Measurements from ENCODE around the gene BCL7C. TPM values are rescaled to one million over a fixed set of nuclear protein-coding genes. Genes with fewer than 3 reads are reported as not detected.

The BCL7C gene
- total RNA-seq, 4 donors from 2014 or later: 43.1 to 79.1 (median 63.0) TPM

DNA sequence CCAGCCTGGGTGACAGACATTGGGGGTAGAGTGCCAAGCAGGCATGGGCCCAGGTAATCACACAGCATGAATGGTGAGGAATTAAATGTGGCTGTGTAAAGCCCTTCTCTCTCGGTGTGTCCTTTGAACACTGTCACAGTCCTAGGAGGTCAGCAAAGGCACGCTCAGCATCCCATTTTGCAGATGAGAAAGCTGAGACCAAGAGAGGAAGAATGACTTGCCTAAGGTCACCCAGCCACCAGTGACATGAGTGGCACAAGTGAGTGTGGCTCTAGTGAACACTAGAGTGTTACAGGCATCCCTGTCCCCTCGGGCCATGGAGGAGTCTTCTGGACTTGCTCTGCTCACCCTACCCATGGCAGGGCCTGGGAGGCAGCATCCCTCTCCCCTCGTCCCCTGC is 13.2 kb upstream of the BCL7C start:
- intact Hi-C loops (cut with DNase I; ENCODE audit: low total_unique reads): no loop called here
- WGBS, 2 donors: 83 to 88% methylated on average over 4 of the region's 4 CpGs
- no peak overlapping the region for H3K4me3 ChIP-seq (ENCODE audit: low read depth, poor library complexity, severe bottlenecking)
- DNase-seq (ENCODE audit: low spot score in 2 of 2): no peak
- TF ChIP-seq, protein P1, sequence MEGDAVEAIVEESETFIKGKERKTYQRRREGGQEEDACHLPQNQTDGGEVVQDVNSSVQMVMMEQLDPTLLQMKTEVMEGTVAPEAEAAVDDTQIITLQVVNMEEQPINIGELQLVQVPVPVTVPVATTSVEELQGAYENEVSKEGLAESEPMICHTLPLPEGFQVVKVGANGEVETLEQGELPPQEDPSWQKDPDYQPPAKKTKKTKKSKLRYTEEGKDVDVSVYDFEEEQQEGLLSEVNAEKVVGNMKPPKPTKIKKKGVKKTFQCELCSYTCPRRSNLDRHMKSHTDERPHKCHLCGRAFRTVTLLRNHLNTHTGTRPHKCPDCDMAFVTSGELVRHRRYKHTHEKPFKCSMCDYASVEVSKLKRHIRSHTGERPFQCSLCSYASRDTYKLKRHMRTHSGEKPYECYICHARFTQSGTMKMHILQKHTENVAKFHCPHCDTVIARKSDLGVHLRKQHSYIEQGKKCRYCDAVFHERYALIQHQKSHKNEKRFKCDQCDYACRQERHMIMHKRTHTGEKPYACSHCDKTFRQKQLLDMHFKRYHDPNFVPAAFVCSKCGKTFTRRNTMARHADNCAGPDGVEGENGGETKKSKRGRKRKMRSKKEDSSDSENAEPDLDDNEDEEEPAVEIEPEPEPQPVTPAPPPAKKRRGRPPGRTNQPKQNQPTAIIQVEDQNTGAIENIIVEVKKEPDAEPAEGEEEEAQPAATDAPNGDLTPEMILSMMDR (IDR thresholded peaks at IDR 0.05): no peak
- TF ChIP-seq POLR2A (IDR thresholded peaks at IDR 0.05): no peak

DNA sequence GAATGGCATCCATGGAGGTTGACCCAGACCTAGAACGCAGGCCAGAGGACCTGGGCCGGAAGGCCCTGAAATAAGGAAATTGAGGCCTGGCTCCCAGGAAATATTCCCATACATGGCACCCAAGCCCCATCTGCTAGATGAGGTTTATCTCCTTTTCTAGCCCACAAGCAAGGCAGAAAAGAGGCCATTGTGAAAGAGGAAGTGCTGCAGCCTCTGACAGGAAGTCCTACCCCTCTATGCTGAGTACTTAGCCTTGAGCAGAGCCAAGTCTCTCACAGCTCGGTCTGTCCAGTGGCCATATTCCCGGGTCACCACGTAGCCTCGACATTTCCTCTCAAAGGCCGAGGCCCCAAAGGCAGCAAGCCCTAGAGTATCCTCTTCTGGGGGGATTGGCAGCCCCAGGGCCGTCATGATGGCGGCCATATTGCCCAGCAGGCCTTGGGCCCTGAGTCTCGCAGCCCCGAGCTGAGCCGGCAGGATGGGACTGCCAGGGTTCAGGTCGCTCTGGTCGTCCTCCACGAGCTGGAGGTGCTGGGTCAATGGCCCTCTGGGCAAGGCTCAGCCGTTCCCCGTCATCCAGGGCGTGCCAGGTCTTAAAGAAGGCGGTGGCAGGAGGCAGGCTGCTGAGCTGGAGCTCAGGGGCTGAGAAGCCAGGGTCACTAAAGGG is 10.4 kb upstream of the BCL7C start:
- no peak for DNase-seq (ENCODE audit: low spot score in 2 of 2)
- 88 to 93% methylated on average over 19 of the region's 19 CpGs for WGBS, 2 donors
- intact Hi-C loops (cut with DNase I; ENCODE audit: low total_unique reads): no loop called here
- TF ChIP-seq POLR2A (IDR thresholded peaks at IDR 0.05): no peak
- TF ChIP-seq, protein P1 (IDR thresholded peaks at IDR 0.05): no peak
- no peak overlapping the region for H3K4me3 ChIP-seq (ENCODE audit: low read depth, poor library complexity, severe bottlenecking)

DNA sequence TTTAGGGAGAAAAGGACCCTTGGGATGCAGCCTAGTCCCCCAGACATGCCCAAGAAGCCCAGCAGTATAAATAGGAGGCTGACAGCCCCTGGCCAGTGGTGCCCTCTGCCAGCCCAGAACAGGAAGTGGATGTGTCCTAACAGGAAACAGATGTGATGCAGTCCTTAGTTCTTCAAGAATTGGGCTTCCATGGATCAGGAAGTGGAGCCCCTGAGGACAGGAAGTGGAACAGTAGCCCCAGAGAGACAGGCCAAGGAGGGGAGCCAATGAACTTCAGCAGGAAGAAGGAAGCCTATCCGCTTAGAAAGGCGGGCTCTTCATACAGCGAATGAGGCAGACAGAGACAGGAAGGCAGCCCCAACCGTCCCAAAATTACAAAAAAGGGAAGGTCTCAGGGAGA is 9.7 kb upstream of the BCL7C start:
- no peak for TF ChIP-seq POLR2A (IDR thresholded peaks at IDR 0.05)
- TF ChIP-seq, protein P1 (IDR thresholded peaks at IDR 0.05): no peak

DNA sequence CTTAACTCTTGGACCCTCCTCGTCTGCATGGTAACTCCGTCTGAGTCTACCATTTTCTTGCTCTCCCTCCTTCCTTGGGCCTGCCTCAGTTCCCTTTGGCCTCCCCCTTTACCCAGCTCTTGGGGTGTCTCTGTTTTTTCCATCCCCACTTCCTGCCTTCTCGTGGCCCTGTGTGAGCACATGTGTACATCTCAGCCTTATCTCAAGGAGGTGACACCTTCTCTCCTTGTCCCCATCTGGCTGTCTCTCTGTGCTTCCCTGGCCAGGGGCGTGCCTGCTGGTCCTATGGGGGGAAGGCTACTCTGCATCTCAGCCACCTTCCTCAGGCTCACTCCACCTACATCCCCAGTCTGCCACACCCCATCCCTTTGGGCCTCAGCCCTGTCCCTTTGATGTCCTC is 9.1 kb upstream of the BCL7C start:
- intact Hi-C loops (cut with DNase I; ENCODE audit: low total_unique reads): no loop called here
- TF ChIP-seq POLR2A (IDR thresholded peaks at IDR 0.05): no peak
- TF ChIP-seq, protein P1 (IDR thresholded peaks at IDR 0.05): no peak
- DNase-seq (ENCODE audit: low spot score in 2 of 2): no peak
- WGBS, 2 donors: 69 to 85% methylated on average over 4 of the region's 4 CpGs
- no peak overlapping the region for H3K4me3 ChIP-seq (ENCODE audit: low read depth, poor library complexity, severe bottlenecking)

More for the DNA sequence above, 9.7 kb upstream of the BCL7C start:
- WGBS, 2 donors: 63 to 65% methylated on average over 4 of the region's 4 CpGs
- H3K4me3 ChIP-seq (ENCODE audit: low read depth, poor library complexity, severe bottlenecking): no peak overlapping the region
- no peak for DNase-seq (ENCODE audit: low spot score in 2 of 2)
- intact Hi-C loops (cut with DNase I; ENCODE audit: low total_unique reads): no loop called here

DNA sequence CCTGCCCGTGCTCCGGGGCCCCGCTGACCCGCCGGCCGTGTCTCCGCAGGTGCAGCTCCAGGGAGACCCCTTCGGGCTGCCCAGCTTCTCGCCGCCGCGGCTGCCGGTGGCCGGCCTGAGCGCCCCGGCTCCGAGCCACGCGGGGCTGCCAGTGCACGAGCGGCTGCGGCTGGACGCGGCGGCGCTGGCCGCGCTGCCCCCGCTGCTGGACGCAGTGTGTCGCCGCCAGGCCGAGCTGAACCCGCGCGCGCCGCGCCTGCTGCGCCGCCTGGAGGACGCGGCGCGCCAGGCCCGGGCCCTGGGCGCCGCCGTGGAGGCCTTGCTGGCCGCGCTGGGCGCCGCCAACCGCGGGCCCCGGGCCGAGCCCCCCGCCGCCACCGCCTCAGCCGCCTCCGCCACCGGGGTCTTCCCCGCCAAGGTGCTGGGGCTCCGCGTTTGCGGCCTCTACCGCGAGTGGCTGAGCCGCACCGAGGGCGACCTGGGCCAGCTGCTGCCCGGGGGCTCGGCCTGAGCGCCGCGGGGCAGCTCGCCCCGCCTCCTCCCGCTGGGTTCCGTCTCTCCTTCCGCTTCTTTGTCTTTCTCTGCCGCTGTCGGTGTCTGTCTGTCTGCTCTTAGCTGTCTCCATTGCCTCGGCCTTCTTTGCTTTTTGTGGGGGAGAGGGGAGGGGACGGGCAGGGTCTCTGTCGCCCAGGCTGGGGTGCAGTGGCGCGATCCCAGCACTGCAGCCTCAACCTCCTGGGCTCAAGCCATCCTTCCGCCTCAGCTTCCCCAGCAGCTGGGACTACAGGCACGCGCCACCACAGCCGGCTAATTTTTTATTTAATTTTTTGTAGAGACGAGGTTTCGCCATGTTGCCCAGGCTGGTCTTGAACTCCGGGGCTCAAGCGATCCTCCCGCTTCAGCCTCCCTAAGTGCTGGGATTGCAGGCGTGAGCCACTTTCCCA is 8.4 kb upstream of the BCL7C start:
- no peak for DNase-seq (ENCODE audit: low spot score in 2 of 2)
- TF ChIP-seq POLR2A (IDR thresholded peaks at IDR 0.05): no peak
- TF ChIP-seq, protein P1 (IDR thresholded peaks at IDR 0.05): no peak
- 26 to 30% methylated on average over 32 to 34 of the region's 99 CpGs for WGBS, 2 donors
- intact Hi-C loops (cut with DNase I; ENCODE audit: low total_unique reads): no loop called here
- H3K4me3 ChIP-seq (ENCODE audit: low read depth, poor library complexity, severe bottlenecking): peak overlapping the region; percentile 39

Measured in lower leg skin (tissue), 4 donors.